Upper lobe of right lung (tissue), 1 donor: ENCODE measurements around the gene ATP5PO. TPM values are rescaled to one million over a fixed set of nuclear protein-coding genes. Genes with fewer than 3 reads are reported as not detected.

Experiments
- ATAC-seq: fragments of 200-7000 bp; cut with Tn5 transposase; one replicate; pipeline ENCODE4 v1.9.1; 2020; ENCODE audit warnings: mild to moderate bottlenecking, moderate library complexity
- DNase-seq: peaks from one replicate; pipeline ENCODE4 v3.0.0-alpha.2; 2020
- H3K27ac ChIP-seq: fragments of 200-600 bp; one replicate; pipeline ENCODE4 v1.8.0; 2022
- H3K27me3 ChIP-seq: fragments of 200-600 bp; one replicate; pipeline ENCODE4 v1.8.0; 2022; ENCODE audit warnings: mild to moderate bottlenecking
- H3K36me3 ChIP-seq: fragments of 200-600 bp; one replicate; pipeline ENCODE4 v1.8.0; 2022
- H3K4me1 ChIP-seq: fragments of 200-600 bp; one replicate; pipeline ENCODE4 v1.8.0; 2022
- H3K4me3 ChIP-seq: fragments of 200-600 bp; one replicate; pipeline ENCODE4 v1.8.0; 2022; ENCODE audit warnings: mild to moderate bottlenecking
- H3K9me3 ChIP-seq: fragments of 200-600 bp; one replicate; pipeline ENCODE4 v1.8.0; 2022
- CTCF ChIP-seq: fragments of 200-600 bp; IDR thresholded peaks from one replicate; pipeline ENCODE4 v1.8.0; 2022; ENCODE audit warnings: antibody characterized with exemption
- intact Hi-C: fragments of 100-400 bp; cut with DNase I; formaldehyde crosslinking; loops from one replicate; pipeline ENCODE4 v1.11.0; 2022
- total RNA-seq: library from RNA; stranded (reverse); fragmentation: NEBNext Ultra II Directional; extraction: Animal tissue kit (Norgen Biotek cat#: 25700); gene quantifications from one replicate; pipeline ENCODE4 v1.2.1, GENCODE V29; 2021
- donor health status: DM: no; HTN: yes; CAD: no; lungs with severe emphysema.

The ATP5PO gene
- total RNA-seq, 1 donor from 2014 or later, result 107 TPM

- Histone ChIP-seq H3K9me3 (no peaks in the 10 kb centered on the region), H3K4me1 (peaks cover 12% of the 10 kb centered on the region), H3K27me3 (no peaks in the 10 kb centered on the region), H3K27ac (peak overlapping the region; percentile 89), H3K36me3 (peaks cover 24% of the 10 kb centered on the region), H3K4me3 (peak overlapping the region; percentile 95)
- no peak for ATAC-seq
- TF ChIP-seq CTCF, result no peak
- intact Hi-C loops, result no loop called here
- DNase-seq, result no peak
These were observed 580 bp upstream of the ATP5PO start for GRCh38 chr21:33916200-33916567.

GRCh38 chr21:33914188-33914587 lies 1.4 kb downstream of the ATP5PO start:
- DNase-seq, result no peak
- no peaks in the 10 kb centered on the region for H3K27me3 ChIP-seq
- peaks cover 12% of the 10 kb centered on the region for H3K4me1 ChIP-seq
- intact Hi-C loops, result no loop called here
- TF ChIP-seq CTCF, result no peak
- H3K4me3 ChIP-seq, result peak overlapping the region; percentile 95
- ATAC-seq, result no peak
- H3K9me3 ChIP-seq, result no peaks in the 10 kb centered on the region
- H3K36me3 ChIP-seq, result peaks cover 44% of the 10 kb centered on the region
- H3K27ac ChIP-seq, result no peak overlapping the region

GRCh38 chr21:33909756-33910155 lies 5.8 kb downstream of the ATP5PO start:
- H3K36me3 ChIP-seq, result peaks cover 88% of the 10 kb centered on the region
- ATAC-seq (no peak), DNase-seq (no peak)
- H3K27ac ChIP-seq, result no peak overlapping the region
- no peak for TF ChIP-seq CTCF
- intact Hi-C loops, result no loop called here
- H3K4me3 ChIP-seq, result no peak overlapping the region
- peaks cover 9% of the 10 kb centered on the region for H3K4me1 ChIP-seq
- H3K9me3 ChIP-seq, result no peaks in the 10 kb centered on the region
- no peaks in the 10 kb centered on the region for H3K27me3 ChIP-seq

- ATAC-seq, result no peak
- TF ChIP-seq CTCF, result no peak
- Histone ChIP-seq H3K4me3 (no peak overlapping the region), H3K27ac (no peak overlapping the region), H3K36me3 (peaks cover 98% of the 10 kb centered on the region), H3K9me3 (no peaks in the 10 kb centered on the region), H3K27me3 (no peaks in the 10 kb centered on the region), H3K4me1 (no peaks in the 10 kb centered on the region)
- no peak for DNase-seq
- intact Hi-C loops, result no loop called here
These were observed 6.8 kb downstream of the ATP5PO start for GRCh38 chr21:33908760-33909159.

GRCh38 chr21:33904041-33904440 lies 11.6 kb downstream of the ATP5PO start:
- ATAC-seq, result no peak
- intact Hi-C loops, result no loop called here
- H3K4me3 ChIP-seq, result no peak overlapping the region
- no peaks in the 10 kb centered on the region for H3K9me3 ChIP-seq
- TF ChIP-seq CTCF, result no peak
- no peak for DNase-seq
- H3K4me1 ChIP-seq, result no peaks in the 10 kb centered on the region
- H3K27ac ChIP-seq, result no peak overlapping the region
- H3K36me3 ChIP-seq, result peaks cover 95% of the 10 kb centered on the region
- no peaks in the 10 kb centered on the region for H3K27me3 ChIP-seq

GRCh38 chr21:33902349-33902748 lies 13.3 kb downstream of the ATP5PO start:
- intact Hi-C loops, result no loop called here
- no peak overlapping the region for H3K4me3 ChIP-seq
- H3K4me1 ChIP-seq, result no peaks in the 10 kb centered on the region
- ATAC-seq (no peak), DNase-seq (no peak)
- peaks cover 79% of the 10 kb centered on the region for H3K36me3 ChIP-seq
- H3K9me3 ChIP-seq, result no peaks in the 10 kb centered on the region
- no peaks in the 10 kb centered on the region for H3K27me3 ChIP-seq
- no peak overlapping the region for H3K27ac ChIP-seq
- TF ChIP-seq CTCF, result no peak
